Liver (tissue), 3 donors: Measurements from ENCODE around the gene EFNB3.

ENCODE experiments used
- CTCF ChIP-seq: fragments of 150-350 bp; IDR thresholded peaks from 2 replicates; pipeline ENCODE4 v1.5.1; 2017; ENCODE audit warnings: improper control_type of control experiment, low read depth, low read length; ENCODE audit not compliant: missing input control
- FOXA1 ChIP-seq: IDR thresholded peaks from 2 replicates; pipeline ENCODE4 v1.6.1; 2016; ENCODE audit warnings: antibody characterized with exemption
- JUND ChIP-seq, 2 donors: IDR thresholded peaks; 2 replicates each; pipeline ENCODE4 v1.6.1; 2016; ENCODE audit warnings: antibody characterized with exemption in 2 of 2
- MAX ChIP-seq: IDR thresholded peaks from 2 replicates; pipeline ENCODE4 v1.6.1; 2016; ENCODE audit warnings: antibody characterized with exemption
- RAD21 ChIP-seq, 2 donors: IDR thresholded peaks; 2 replicates each; pipeline ENCODE4 v1.6.1; 2016; ENCODE audit warnings: antibody characterized with exemption in 2 of 2, mild to moderate bottlenecking in 2 of 2
- REST ChIP-seq: IDR thresholded peaks from 2 replicates; pipeline ENCODE4 v1.6.1; 2016; ENCODE audit warnings: antibody characterized with exemption, mild to moderate bottlenecking
- RXRA ChIP-seq, 2 donors: IDR thresholded peaks; 2 replicates each; pipeline ENCODE4 v1.6.1; 2017 to 2018; ENCODE audit warnings: antibody characterized with exemption in 2 of 2, mild to moderate bottlenecking in 1 of 2
- SP1 ChIP-seq: IDR thresholded peaks from 2 replicates; pipeline ENCODE4 v1.6.1; 2018; ENCODE audit warnings: antibody characterized with exemption, mild to moderate bottlenecking
- TAF1 ChIP-seq: conservative IDR thresholded peaks from 2 replicates; pipeline ENCODE4 v1.6.1; 2016; ENCODE audit warnings: antibody characterized with exemption, mild to moderate bottlenecking
- ZBTB33 ChIP-seq: IDR thresholded peaks from 2 replicates; pipeline ENCODE4 v1.6.1; 2016; ENCODE audit warnings: antibody characterized with exemption
- donor health status: healthy.
- donor health status: healthy.

- TF ChIP-seq CTCF, result no peak
- TF ChIP-seq REST, result no peak
- no peak for TF ChIP-seq SP1
- TF ChIP-seq TAF1, result no peak
- no peak for TF ChIP-seq MAX
- TF ChIP-seq ZBTB33, result no peak
- TF ChIP-seq JUND (IDR thresholded peaks at IDR 0.05), result no peak
- TF ChIP-seq RXRA (IDR thresholded peaks at IDR 0.05), result no peak
- no peak for TF ChIP-seq RAD21 (IDR thresholded peaks at IDR 0.05)
- no peak for TF ChIP-seq FOXA1
These were observed 28.1 kb downstream of the EFNB3 start for GRCh38 chr17:7732981-7733539.
